ENCODE results near the gene ESR1.

- TF ChIP-seq CTCF (IDR thresholded peaks at IDR 0.05): no peak
- no peak for TF ChIP-seq POLR2A (IDR thresholded peaks at IDR 0.05)
- no peak for TF ChIP-seq EP300 (IDR thresholded peaks at IDR 0.05)
Observed at GRCh38 chr6:152085451-152085921, 278.0 kb downstream of the ESR1 start.
